Kidney epithelial cell (primary cell): ENCODE measurements around the gene PLCD3. TPM values are rescaled to one million over a fixed set of nuclear protein-coding genes. Genes with fewer than 3 reads are reported as not detected.
A peak's percentile ranks its signal among the peaks of the same experiment; 100 is the strongest.

ENCODE experiments used
- DNase-seq: peaks from one replicate; pipeline ENCODE4 v3.0.0-alpha.2; 2010; ENCODE audit warnings: low read depth
- H3K27me3 ChIP-seq: 2 replicates; pipeline ENCODE4 v1.6.0; 2011; ENCODE audit warnings: low read length; ENCODE audit not compliant: control insufficient read depth, insufficient read depth
- H3K36me3 ChIP-seq: 2 replicates; pipeline ENCODE4 v1.5.1; 2011; ENCODE audit warnings: low read length; ENCODE audit not compliant: control insufficient read depth, insufficient read depth
- H3K4me3 ChIP-seq: 2 replicates; pipeline ENCODE4 v1.5.1; 2011; ENCODE audit warnings: low read depth, mild to moderate bottlenecking, control low read depth, low read length
- CTCF ChIP-seq: IDR thresholded peaks from 2 replicates; pipeline ENCODE4 v1.5.1; 2011; ENCODE audit warnings: mild to moderate bottlenecking, moderate library complexity, low read length, control low read depth, inconsistent platforms; ENCODE audit not compliant: insufficient read depth, poor library complexity, severe bottlenecking
- total RNA-seq: library from RNA; depleted of rRNA; stranded (reverse); fragments of >200 nt; gene quantifications from 2 replicates; pipeline ENCODE4 v1.2.3, GENCODE V29; 2015

PLCD3 gene, protein sequence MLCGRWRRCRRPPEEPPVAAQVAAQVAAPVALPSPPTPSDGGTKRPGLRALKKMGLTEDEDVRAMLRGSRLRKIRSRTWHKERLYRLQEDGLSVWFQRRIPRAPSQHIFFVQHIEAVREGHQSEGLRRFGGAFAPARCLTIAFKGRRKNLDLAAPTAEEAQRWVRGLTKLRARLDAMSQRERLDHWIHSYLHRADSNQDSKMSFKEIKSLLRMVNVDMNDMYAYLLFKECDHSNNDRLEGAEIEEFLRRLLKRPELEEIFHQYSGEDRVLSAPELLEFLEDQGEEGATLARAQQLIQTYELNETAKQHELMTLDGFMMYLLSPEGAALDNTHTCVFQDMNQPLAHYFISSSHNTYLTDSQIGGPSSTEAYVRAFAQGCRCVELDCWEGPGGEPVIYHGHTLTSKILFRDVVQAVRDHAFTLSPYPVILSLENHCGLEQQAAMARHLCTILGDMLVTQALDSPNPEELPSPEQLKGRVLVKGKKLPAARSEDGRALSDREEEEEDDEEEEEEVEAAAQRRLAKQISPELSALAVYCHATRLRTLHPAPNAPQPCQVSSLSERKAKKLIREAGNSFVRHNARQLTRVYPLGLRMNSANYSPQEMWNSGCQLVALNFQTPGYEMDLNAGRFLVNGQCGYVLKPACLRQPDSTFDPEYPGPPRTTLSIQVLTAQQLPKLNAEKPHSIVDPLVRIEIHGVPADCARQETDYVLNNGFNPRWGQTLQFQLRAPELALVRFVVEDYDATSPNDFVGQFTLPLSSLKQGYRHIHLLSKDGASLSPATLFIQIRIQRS
- 54.5 and 61.9 TPM in 2 replicates for total RNA-seq

GRCh38 chr17:45132320-45132571, at the start of gene PLCD3:
PLCD3 (minus strand) TSS chr17:45132515; CDS start chr17:45132410, 105 bp downstream.
- DNase-seq, result no peak
- no peak for TF ChIP-seq CTCF
- H3K27me3 ChIP-seq, result no peaks in the 10 kb centered on the region
- peak within 1 kb of the TSS; percentile 74 for H3K4me3 ChIP-seq
- no peaks in the 10 kb centered on the region for H3K36me3 ChIP-seq

- DNase-seq, result no peak
- no peak for TF ChIP-seq CTCF
- Histone ChIP-seq H3K4me3 (no peak overlapping the region), H3K36me3 (no peaks in the 10 kb centered on the region), H3K27me3 (no peaks in the 10 kb centered on the region)
These were observed 45.2 kb upstream of the PLCD3 start for GRCh38 chr17:45177563-45177962.

DNA sequence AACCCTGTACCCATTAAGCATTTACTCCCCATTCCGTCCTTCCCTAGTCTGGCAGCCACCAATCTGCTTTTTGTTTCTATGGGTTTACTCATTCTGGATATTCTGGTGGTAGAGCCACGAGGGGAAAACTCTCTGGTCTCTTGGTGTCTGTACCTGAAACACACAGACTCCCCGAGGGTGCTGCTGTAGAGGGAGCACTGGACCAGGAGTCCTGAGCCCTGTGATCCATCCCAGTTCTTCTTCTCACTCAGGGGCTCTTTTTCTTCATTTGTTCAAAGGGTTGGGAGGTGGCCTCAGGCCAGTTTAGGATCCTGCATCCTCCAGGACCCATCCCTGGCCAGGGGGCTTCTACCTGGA, 43.4 kb upstream of the PLCD3 start:
- Histone ChIP-seq H3K4me3 (no peak overlapping the region), H3K27me3 (no peaks in the 10 kb centered on the region), H3K36me3 (no peaks in the 10 kb centered on the region)
- no peak for TF ChIP-seq CTCF
- no peak for DNase-seq

- peak; percentile 19 for TF ChIP-seq CTCF
- H3K36me3 ChIP-seq, result no peaks in the 10 kb centered on the region
- DNase-seq, result peak; percentile 90
- H3K4me3 ChIP-seq, result no peak overlapping the region
- H3K27me3 ChIP-seq, result no peaks in the 10 kb centered on the region
These were observed 40.4 kb upstream of the PLCD3 start for GRCh38 chr17:45172541-45173286.

DNA sequence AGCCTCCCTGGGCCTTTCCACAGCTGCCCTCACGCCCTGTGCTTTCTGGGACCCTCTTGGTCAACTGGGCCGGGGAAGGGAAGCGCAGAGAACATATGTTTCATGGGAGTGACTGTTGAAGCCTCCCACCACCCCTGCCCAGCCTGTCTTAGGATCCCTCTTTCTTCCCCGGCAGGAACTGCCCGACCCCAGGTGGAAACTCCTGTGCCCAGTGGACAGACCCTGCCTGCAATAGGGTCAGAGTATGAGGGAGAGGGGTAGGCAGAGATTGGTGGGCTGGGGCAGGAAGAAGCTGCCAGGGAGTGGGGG, 39.9 kb upstream of the PLCD3 start:
- Histone ChIP-seq H3K27me3 (no peaks in the 10 kb centered on the region), H3K4me3 (no peak overlapping the region), H3K36me3 (no peaks in the 10 kb centered on the region)
- no peak for DNase-seq
- no peak for TF ChIP-seq CTCF
